HEK293 (cell line): Measurements from ENCODE around the gene FOXF1.
A peak's percentile ranks its signal among the peaks of the same experiment; 100 is the strongest.

Source experiments
- CTCF ChIA-PET: fragments of 350-600 bp; formaldehyde crosslinking; extraction: SDS; loops from one replicate; lab custom pipeline; 2021; ENCODE audit warnings: antibody characterized with exemption; lab: Yijun Ruan, JAX
- POLR2A ChIA-PET: fragments of 300-600 bp; formaldehyde crosslinking; extraction: SDS; loops from one replicate; lab custom pipeline; 2020; ENCODE audit warnings: antibody characterized with exemption, inconsistent platforms; lab: Yijun Ruan, JAX
- H3K27ac ChIP-seq: fragments of 200-500 bp; sonication (Bioruptor generic); 2 replicates; pipeline ENCODE4 v1.5.1; 2014; ENCODE audit warnings: low read depth, low read length, control low read depth, inconsistent platforms; ENCODE audit errors: extremely low read depth
- H3K36me3 ChIP-seq, 2 experiments: fragments of 200-500 bp in 1 of 2; sonication (Bioruptor generic) in 1 of 2; 1 replicate in 1 of 2; 2 replicates in 1 of 2; pipeline ENCODE4 v1.5.1; 2014 to 2017; ENCODE audit warnings: inconsistent platforms in 2 of 2, low read length in 2 of 2; ENCODE audit not compliant: control insufficient read depth in 2 of 2, insufficient read depth in 1 of 2
- H3K4me1 ChIP-seq: fragments of 200-500 bp; sonication (Bioruptor generic); 2 replicates; pipeline ENCODE4 v1.5.1; 2014; ENCODE audit warnings: mild to moderate bottlenecking, low read length, inconsistent platforms; ENCODE audit not compliant: control insufficient read depth, insufficient read depth
- H3K4me3 ChIP-seq: 2 replicates; pipeline ENCODE4 v1.5.1; 2011; ENCODE audit warnings: low read depth, mild to moderate bottlenecking, control low read depth, low read length, moderate library complexity
- H3K9me3 ChIP-seq: fragments of 200-500 bp; sonication (Bioruptor generic); 2 replicates; pipeline ENCODE4 v1.5.1; 2014; ENCODE audit warnings: low read depth, low read length, inconsistent platforms; ENCODE audit not compliant: control insufficient read depth, insufficient read depth
- GLIS2 ChIP-seq: fragments of 450-650 bp; formaldehyde crosslinking; IDR thresholded peaks from 2 replicates; pipeline ENCODE4 v1.5.1; 2016; ENCODE audit warnings: missing biosample characterization, missing genetic modification characterization
- HOXD13 ChIP-seq: sonication (generic); formaldehyde crosslinking; IDR thresholded peaks from 2 replicates; pipeline ENCODE4 v1.8.0; 2022; ENCODE audit warnings: missing genetic modification reagents, borderline replicate concordance
- KLF1 ChIP-seq: fragments of 450-650 bp; formaldehyde crosslinking; IDR thresholded peaks from 2 replicates; pipeline ENCODE4 v1.5.1; 2016; ENCODE audit warnings: missing biosample characterization, missing genetic modification characterization
- MZF1 ChIP-seq: fragments of 450-650 bp; formaldehyde crosslinking; IDR thresholded peaks from 2 replicates; pipeline ENCODE4 v1.5.1; 2017; ENCODE audit warnings: missing biosample characterization, missing genetic modification characterization, borderline replicate concordance
- SP2 ChIP-seq: fragments of 450-650 bp; formaldehyde crosslinking; IDR thresholded peaks from 2 replicates; pipeline ENCODE4 v1.5.1; 2016; ENCODE audit warnings: missing biosample characterization, missing genetic modification characterization
- SP3 ChIP-seq: fragments of 450-650 bp; formaldehyde crosslinking; IDR thresholded peaks from 2 replicates; pipeline ENCODE4 v1.5.1; 2016; ENCODE audit warnings: missing biosample characterization, missing genetic modification characterization
- SP7 ChIP-seq: fragments of 450-650 bp; formaldehyde crosslinking; IDR thresholded peaks from 2 replicates; pipeline ENCODE4 v1.5.1; 2016; ENCODE audit warnings: missing biosample characterization, missing genetic modification characterization
- ZBTB17 ChIP-seq: fragments of 450-650 bp; formaldehyde crosslinking; IDR thresholded peaks from 2 replicates; pipeline ENCODE4 v1.5.1; 2016; ENCODE audit warnings: missing biosample characterization, missing genetic modification characterization
- ZFP41 ChIP-seq: fragments of 450-650 bp; formaldehyde crosslinking; IDR thresholded peaks from 2 replicates; pipeline ENCODE4 v1.5.1; 2016; ENCODE audit warnings: missing biosample characterization, missing genetic modification characterization, borderline replicate concordance
- ZNF10 ChIP-seq: fragments of 450-650 bp; formaldehyde crosslinking; IDR thresholded peaks from 2 replicates; pipeline ENCODE4 v1.5.1; 2017; ENCODE audit warnings: missing biosample characterization, missing genetic modification characterization
- ZNF121 ChIP-seq: fragments of 450-650 bp; formaldehyde crosslinking; IDR thresholded peaks from 2 replicates; pipeline ENCODE4 v1.5.1; 2016; ENCODE audit warnings: missing biosample characterization, missing genetic modification characterization
- ZNF2 ChIP-seq: fragments of 450-650 bp; formaldehyde crosslinking; IDR thresholded peaks from 2 replicates; pipeline ENCODE4 v1.5.1; 2016; ENCODE audit warnings: missing biosample characterization, missing genetic modification characterization
- ZNF280C ChIP-seq: fragments of 450-650 bp; formaldehyde crosslinking; IDR thresholded peaks from 2 replicates; pipeline ENCODE4 v1.5.1; 2016; ENCODE audit warnings: missing biosample characterization, missing genetic modification characterization
- ZNF335 ChIP-seq: fragments of 450-650 bp; formaldehyde crosslinking; conservative IDR thresholded peaks from 2 replicates; pipeline ENCODE4 v1.5.1; 2016; ENCODE audit warnings: missing biosample characterization, missing genetic modification characterization
- ZNF600 ChIP-seq: fragments of 450-650 bp; formaldehyde crosslinking; IDR thresholded peaks from 2 replicates; pipeline ENCODE4 v1.5.1; 2016; ENCODE audit warnings: missing biosample characterization, missing genetic modification characterization
- ZNF654 ChIP-seq: fragments of 450-650 bp; formaldehyde crosslinking; IDR thresholded peaks from 2 replicates; pipeline ENCODE4 v1.5.1; 2016; ENCODE audit warnings: low read depth, missing biosample characterization, missing genetic modification characterization
- ZNF660 ChIP-seq: fragments of 450-650 bp; IDR thresholded peaks from 2 replicates; pipeline ENCODE4 v1.5.1; 2018; ENCODE audit warnings: missing biosample characterization, mild to moderate bottlenecking, missing genetic modification characterization
- ZNF768 ChIP-seq: fragments of 450-650 bp; formaldehyde crosslinking; IDR thresholded peaks from 2 replicates; pipeline ENCODE4 v1.5.1; 2018; ENCODE audit warnings: missing biosample characterization, mild to moderate bottlenecking, missing genetic modification characterization
- TF ChIP-seq, protein P1 (sequence below): IDR thresholded peaks from 2 replicates; pipeline ENCODE4 v1.6.1; 2011; ENCODE audit warnings: mild to moderate bottlenecking, low read depth, low read length, borderline replicate concordance
- TF ChIP-seq, protein P2 (sequence below): fragments of 450-650 bp; formaldehyde crosslinking; IDR thresholded peaks from 2 replicates; pipeline ENCODE4 v1.5.1; 2016; ENCODE audit warnings: missing biosample characterization, missing genetic modification characterization
- TF ChIP-seq, protein P3 (sequence below): fragments of 450-650 bp; formaldehyde crosslinking; IDR thresholded peaks from 2 replicates; pipeline ENCODE4 v1.5.1; 2016; ENCODE audit warnings: missing biosample characterization, missing genetic modification characterization

FOXF1 gene

GRCh38 chr16:86519649-86520316 is 9.5 kb downstream of the FOXF1 start:
- no peaks in the 10 kb centered on the region for H3K4me1 ChIP-seq
- no peaks in the 10 kb centered on the region for H3K9me3 ChIP-seq
- POLR2A ChIA-PET: no interaction called here
- H3K27ac ChIP-seq: no peak overlapping the region
- TF ChIP-seq ZNF2 (tag by site-specific recombination): peak; percentile 52; the same call in 1 of the 2 replicates
- no peak for TF ChIP-seq ZNF768 (tag by site-specific recombination)
- 0 out of 2 replicates have a peak, but pooled peaks have one; percentile 22 for TF ChIP-seq ZBTB17 (tag by site-specific recombination)
- TF ChIP-seq SP7 (tag by site-specific recombination): peak; percentile 19; the same call in 1 of the 2 replicates
- TF ChIP-seq GLIS2: peak; percentile 49; the same call in 1 of the 2 replicates
- TF ChIP-seq ZNF10 (tag by site-specific recombination): no peak
- TF ChIP-seq, protein P1, sequence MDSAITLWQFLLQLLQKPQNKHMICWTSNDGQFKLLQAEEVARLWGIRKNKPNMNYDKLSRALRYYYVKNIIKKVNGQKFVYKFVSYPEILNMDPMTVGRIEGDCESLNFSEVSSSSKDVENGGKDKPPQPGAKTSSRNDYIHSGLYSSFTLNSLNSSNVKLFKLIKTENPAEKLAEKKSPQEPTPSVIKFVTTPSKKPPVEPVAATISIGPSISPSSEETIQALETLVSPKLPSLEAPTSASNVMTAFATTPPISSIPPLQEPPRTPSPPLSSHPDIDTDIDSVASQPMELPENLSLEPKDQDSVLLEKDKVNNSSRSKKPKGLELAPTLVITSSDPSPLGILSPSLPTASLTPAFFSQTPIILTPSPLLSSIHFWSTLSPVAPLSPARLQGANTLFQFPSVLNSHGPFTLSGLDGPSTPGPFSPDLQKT: no peak
- TF ChIP-seq HOXD13 (CRISPR knock-in tag): no peak
- TF ChIP-seq, protein P2, sequence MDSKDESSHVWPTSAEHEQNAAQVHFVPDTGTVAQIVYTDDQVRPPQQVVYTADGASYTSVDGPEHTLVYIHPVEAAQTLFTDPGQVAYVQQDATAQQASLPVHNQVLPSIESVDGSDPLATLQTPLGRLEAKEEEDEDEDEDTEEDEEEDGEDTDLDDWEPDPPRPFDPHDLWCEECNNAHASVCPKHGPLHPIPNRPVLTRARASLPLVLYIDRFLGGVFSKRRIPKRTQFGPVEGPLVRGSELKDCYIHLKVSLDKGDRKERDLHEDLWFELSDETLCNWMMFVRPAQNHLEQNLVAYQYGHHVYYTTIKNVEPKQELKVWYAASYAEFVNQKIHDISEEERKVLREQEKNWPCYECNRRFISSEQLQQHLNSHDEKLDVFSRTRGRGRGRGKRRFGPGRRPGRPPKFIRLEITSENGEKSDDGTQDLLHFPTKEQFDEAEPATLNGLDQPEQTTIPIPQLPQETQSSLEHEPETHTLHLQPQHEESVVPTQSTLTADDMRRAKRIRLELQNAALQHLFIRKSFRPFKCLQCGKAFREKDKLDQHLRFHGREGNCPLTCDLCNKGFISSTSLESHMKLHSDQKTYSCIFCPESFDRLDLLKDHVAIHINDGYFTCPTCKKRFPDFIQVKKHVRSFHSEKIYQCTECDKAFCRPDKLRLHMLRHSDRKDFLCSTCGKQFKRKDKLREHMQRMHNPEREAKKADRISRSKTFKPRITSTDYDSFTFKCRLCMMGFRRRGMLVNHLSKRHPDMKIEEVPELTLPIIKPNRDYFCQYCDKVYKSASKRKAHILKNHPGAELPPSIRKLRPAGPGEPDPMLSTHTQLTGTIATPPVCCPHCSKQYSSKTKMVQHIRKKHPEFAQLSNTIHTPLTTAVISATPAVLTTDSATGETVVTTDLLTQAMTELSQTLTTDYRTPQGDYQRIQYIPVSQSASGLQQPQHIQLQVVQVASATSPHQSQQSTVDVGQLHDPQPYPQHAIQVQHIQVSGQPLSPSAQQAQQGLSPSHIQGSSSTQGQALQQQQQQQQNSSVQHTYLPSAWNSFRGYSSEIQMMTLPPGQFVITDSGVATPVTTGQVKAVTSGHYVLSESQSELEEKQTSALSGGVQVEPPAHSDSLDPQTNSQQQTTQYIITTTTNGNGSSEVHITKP (tag by site-specific recombination): peak; percentile 18; the same call in 1 of the 2 replicates
- TF ChIP-seq ZNF280C (tag by site-specific recombination): no peak
- peak; percentile 58; the same call in 1 of the 2 replicates for TF ChIP-seq SP3
- peak; percentile 72 for TF ChIP-seq ZNF335 (tag by site-specific recombination)
- TF ChIP-seq ZNF654 (tag by site-specific recombination): peak; percentile 84
- TF ChIP-seq SP2 (tag by site-specific recombination): 0 out of 2 replicates have a peak, but pooled peaks have one; percentile 7
- peak; percentile 35; the same call in 1 of the 2 replicates for TF ChIP-seq KLF1
- TF ChIP-seq ZNF660 (tag by site-specific recombination): 0 out of 2 replicates have a peak, but pooled peaks have one; percentile 43
- 0 out of 2 replicates have a peak, but pooled peaks have one; percentile 31 for TF ChIP-seq MZF1 (tag by site-specific recombination)
- 0 out of 2 replicates have a peak, but pooled peaks have one; percentile 11 for TF ChIP-seq ZNF121 (tag by site-specific recombination)
- TF ChIP-seq ZNF600: no peak
- TF ChIP-seq ZFP41 (tag by site-specific recombination): no peak
- TF ChIP-seq, protein P3, sequence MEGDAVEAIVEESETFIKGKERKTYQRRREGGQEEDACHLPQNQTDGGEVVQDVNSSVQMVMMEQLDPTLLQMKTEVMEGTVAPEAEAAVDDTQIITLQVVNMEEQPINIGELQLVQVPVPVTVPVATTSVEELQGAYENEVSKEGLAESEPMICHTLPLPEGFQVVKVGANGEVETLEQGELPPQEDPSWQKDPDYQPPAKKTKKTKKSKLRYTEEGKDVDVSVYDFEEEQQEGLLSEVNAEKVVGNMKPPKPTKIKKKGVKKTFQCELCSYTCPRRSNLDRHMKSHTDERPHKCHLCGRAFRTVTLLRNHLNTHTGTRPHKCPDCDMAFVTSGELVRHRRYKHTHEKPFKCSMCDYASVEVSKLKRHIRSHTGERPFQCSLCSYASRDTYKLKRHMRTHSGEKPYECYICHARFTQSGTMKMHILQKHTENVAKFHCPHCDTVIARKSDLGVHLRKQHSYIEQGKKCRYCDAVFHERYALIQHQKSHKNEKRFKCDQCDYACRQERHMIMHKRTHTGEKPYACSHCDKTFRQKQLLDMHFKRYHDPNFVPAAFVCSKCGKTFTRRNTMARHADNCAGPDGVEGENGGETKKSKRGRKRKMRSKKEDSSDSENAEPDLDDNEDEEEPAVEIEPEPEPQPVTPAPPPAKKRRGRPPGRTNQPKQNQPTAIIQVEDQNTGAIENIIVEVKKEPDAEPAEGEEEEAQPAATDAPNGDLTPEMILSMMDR: peak; percentile 79
- CTCF ChIA-PET: interaction anchor here (0.6 to 6.0 kb wide), 29 partner anchors 8 to 759 kb away, joined by 3 to 135 read pairs (median 4); no protein-coding TSS in a partner anchor
- H3K36me3 ChIP-seq: peaks cover 0 to 8% of the 10 kb centered on the region in 2 experiments; a peak in 1 of 3 replicates
- no peak overlapping the region for H3K4me3 ChIP-seq
